HL-60 (cell line): ENCODE results near the gene TM4SF18.

Experiments used
- DNase-seq, 2 experiments: peaks; one replicate each; pipeline ENCODE4 v3.0.0-alpha.2; 2010 to 2020; ENCODE audit warnings: low read depth in 1 of 2, low spot score in 1 of 2
- H3K27ac ChIP-seq: fragments of 250-450 bp; sonication (Bioruptor Pico); replicated peaks from 2 replicates; pipeline ENCODE4 v1.5.1; 2020; ENCODE audit warnings: mild to moderate bottlenecking, moderate library complexity
- H3K27me3 ChIP-seq: fragments of 250-450 bp; sonication (Bioruptor Pico); 2 replicates; pipeline ENCODE4 v1.5.1; 2021; ENCODE audit warnings: mild to moderate bottlenecking, moderate library complexity; ENCODE audit not compliant: insufficient read depth, poor library complexity, severe bottlenecking
- H3K4me3 ChIP-seq: replicated peaks from 2 replicates; pipeline ENCODE4 v1.5.1; 2011; ENCODE audit warnings: mild to moderate bottlenecking, control low read depth, low read length; ENCODE audit not compliant: insufficient read depth
- GABPA ChIP-seq: IDR thresholded peaks from 2 replicates; pipeline ENCODE4 v1.6.1; 2012; ENCODE audit warnings: low read depth
- POLR2AphosphoS5 ChIP-seq: IDR thresholded peaks from 2 replicates; pipeline ENCODE4 v1.6.1; 2012; ENCODE audit warnings: low read depth
- SPI1 ChIP-seq: IDR thresholded peaks from 2 replicates; pipeline ENCODE4 v1.6.1; 2012; ENCODE audit warnings: low read depth, mild to moderate bottlenecking, borderline replicate concordance
- TF ChIP-seq, protein P1 (sequence below): IDR thresholded peaks from one replicate; pipeline ENCODE4 v1.5.1; 2011; ENCODE audit warnings: low read length, control low read depth, inconsistent platforms; ENCODE audit not compliant: insufficient read depth
- TF ChIP-seq, protein P2 (sequence below): IDR thresholded peaks from 2 replicates; pipeline ENCODE4 v1.6.1; 2012; ENCODE audit warnings: low read depth; ENCODE audit not compliant: insufficient replicate concordance

Gene TM4SF18

DNA sequence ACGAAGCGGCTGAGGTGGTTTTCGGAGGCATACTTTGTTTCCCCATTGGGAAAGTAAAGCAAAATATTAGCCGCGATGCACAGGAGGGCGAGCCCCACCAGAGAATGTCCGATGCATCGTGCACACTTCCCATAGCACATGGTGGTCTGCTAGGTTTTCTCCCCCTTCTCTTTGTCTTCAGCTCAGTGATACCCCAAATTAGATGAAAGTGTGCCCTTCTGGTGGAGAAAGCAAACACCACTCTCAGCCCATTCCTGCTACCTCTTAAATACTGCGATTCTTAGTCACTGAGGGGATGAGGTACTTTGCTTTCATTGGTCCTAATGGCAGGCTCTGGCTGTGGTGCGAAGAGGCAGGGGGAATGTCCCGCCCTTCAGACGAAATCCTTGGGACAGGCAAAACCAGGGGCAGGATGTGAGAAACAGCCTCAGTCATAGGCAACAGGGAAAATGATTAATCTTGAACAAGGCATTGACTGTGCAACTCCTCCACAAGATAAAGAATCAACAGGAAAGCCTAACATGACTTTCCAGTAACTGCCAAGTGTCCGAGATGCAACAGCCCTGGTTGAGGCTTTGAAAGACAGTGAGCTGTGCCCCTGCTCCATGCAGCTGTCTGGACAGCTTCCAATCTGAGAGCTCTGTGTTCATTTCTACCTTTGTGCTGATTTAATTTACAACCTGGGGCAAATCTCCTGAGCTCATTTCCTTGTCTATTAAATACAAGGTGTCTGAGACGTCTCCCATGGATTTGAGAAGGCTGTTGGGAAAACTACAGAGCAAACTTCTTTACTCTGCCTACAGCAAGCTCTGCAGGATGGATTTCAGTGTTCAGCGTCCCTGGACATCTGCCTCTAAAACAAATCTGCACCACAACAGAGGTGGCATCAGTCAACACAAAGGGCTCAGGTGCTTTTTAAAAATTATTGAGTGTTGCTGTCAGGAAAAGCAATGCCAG is 44.2 kb upstream of the TM4SF18 start, which contains the start of gene TM4SF1:
Gene TM4SF1 (minus strand): TSS at position 242 of the 957 bp plus-strand sequence. CDS start 102 bp downstream, at position 140.
- no peak within 1 kb of the TSS for H3K27ac ChIP-seq
- no peak within 1 kb of the TSS for H3K4me3 ChIP-seq
- TF ChIP-seq POLR2AphosphoS5: no peak
- TF ChIP-seq, protein P1, sequence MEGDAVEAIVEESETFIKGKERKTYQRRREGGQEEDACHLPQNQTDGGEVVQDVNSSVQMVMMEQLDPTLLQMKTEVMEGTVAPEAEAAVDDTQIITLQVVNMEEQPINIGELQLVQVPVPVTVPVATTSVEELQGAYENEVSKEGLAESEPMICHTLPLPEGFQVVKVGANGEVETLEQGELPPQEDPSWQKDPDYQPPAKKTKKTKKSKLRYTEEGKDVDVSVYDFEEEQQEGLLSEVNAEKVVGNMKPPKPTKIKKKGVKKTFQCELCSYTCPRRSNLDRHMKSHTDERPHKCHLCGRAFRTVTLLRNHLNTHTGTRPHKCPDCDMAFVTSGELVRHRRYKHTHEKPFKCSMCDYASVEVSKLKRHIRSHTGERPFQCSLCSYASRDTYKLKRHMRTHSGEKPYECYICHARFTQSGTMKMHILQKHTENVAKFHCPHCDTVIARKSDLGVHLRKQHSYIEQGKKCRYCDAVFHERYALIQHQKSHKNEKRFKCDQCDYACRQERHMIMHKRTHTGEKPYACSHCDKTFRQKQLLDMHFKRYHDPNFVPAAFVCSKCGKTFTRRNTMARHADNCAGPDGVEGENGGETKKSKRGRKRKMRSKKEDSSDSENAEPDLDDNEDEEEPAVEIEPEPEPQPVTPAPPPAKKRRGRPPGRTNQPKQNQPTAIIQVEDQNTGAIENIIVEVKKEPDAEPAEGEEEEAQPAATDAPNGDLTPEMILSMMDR: no peak
- TF ChIP-seq, protein P2, sequence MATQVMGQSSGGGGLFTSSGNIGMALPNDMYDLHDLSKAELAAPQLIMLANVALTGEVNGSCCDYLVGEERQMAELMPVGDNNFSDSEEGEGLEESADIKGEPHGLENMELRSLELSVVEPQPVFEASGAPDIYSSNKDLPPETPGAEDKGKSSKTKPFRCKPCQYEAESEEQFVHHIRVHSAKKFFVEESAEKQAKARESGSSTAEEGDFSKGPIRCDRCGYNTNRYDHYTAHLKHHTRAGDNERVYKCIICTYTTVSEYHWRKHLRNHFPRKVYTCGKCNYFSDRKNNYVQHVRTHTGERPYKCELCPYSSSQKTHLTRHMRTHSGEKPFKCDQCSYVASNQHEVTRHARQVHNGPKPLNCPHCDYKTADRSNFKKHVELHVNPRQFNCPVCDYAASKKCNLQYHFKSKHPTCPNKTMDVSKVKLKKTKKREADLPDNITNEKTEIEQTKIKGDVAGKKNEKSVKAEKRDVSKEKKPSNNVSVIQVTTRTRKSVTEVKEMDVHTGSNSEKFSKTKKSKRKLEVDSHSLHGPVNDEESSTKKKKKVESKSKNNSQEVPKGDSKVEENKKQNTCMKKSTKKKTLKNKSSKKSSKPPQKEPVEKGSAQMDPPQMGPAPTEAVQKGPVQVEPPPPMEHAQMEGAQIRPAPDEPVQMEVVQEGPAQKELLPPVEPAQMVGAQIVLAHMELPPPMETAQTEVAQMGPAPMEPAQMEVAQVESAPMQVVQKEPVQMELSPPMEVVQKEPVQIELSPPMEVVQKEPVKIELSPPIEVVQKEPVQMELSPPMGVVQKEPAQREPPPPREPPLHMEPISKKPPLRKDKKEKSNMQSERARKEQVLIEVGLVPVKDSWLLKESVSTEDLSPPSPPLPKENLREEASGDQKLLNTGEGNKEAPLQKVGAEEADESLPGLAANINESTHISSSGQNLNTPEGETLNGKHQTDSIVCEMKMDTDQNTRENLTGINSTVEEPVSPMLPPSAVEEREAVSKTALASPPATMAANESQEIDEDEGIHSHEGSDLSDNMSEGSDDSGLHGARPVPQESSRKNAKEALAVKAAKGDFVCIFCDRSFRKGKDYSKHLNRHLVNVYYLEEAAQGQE: no peak
- no peak for TF ChIP-seq GABPA
- TF ChIP-seq SPI1: no peak
- no peaks in the 10 kb centered on the region for H3K27me3 ChIP-seq
- DNase-seq: no peak

DNA sequence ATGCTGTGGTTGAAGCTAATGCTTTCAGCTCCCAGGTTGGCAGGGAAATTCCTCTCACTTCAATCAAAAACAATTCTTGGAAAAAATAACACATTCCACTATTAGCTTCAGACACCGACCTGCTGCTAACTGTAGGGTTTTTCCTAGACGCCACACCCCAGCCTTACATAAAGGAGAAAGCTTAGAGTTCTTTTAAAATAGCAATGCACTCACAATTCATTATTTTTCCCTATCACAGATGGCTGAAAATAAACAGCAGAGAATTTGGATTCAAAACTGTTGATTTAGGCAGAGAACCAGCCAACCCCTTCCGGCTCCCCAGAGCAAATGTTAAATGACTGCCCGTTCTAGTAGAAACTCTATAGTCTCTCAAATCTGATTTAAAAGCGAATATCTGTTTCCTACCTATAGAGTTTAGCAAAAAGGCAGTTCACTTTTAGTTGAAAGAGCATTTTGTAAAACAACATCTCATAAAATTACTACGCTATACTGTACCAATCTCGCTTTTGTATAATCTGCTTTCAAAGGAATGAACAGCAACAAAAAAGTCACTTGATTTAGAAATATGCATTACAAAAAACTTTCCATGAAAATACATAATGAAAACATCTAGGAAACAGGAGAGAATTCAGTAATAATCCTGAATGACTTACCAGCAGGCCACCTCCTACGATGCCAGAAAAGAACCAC is 43.4 kb upstream of the TM4SF18 start:
- TF ChIP-seq GABPA: no peak
- TF ChIP-seq, protein P1: no peak
- DNase-seq: no peak
- no peak overlapping the region for H3K27ac ChIP-seq
- no peaks in the 10 kb centered on the region for H3K27me3 ChIP-seq
- H3K4me3 ChIP-seq: no peak overlapping the region

DNA sequence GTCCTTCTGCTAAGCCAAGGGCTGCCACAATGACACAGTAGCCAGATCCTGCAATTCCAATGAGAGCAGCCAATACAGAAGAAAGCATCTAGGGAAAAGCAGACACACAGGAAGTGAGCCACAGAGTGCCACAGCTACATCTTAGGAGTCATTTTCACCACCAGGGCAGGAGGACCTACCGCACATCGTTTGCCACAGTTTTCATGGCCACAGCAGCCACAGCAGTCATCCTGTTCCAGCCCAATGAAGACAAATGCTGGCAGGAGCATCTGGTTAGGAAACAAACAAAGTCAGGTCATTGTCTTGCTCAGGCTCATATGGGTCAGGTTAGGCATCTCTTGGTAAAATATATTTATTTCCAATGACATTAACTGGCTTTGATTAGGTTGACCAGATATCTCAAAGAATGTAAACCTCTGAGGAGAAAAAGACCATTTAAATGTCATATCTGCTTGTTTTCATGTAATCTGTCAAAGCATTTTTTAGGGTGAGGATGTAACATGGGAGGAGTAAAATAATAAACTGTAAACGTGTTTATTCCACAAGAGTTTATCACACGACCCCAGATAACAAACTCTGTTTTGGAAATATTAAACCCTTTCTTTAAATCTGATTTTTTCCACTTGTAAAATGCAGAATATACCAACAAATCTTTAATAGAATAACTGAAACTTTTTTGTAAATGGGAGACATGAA is 42.2 kb upstream of the TM4SF18 start:
- TF ChIP-seq, protein P1: no peak
- TF ChIP-seq GABPA (no peak), POLR2AphosphoS5 (no peak), SPI1 (no peak)
- no peak for DNase-seq
- no peak overlapping the region for H3K4me3 ChIP-seq

DNA sequence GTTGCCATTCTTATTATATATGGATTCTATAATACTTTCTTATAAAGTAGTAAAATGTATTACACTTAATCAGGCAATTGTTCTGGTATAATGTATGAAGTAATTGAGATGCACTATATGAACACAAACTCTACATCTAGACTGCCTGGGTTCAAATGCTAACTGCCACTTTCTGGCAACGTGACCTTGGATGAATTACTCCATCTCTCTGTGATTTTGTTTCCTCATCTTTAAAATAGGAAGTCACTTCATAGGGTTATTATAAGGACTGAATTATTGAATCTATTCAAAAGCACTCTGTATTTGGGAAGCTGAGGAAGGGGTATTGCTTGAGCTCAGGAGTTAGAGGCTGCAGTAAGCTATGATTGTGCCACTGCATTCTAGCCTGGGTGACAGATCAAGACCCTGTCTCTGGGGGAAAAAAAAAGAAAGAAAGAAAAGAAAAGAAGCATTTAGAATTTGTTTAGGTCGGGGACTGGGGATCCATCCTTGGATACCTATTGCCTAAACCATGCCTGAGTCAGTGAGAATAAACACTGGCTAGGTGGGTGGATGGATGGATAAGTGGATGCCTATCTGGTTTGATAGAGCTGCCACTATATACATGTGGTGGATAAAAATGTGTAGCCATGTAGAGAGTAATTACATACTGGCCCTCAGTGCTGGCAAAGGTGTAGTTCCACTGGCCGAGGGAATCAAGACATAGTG is 41.5 kb upstream of the TM4SF18 start:
- no peak overlapping the region for H3K4me3 ChIP-seq
- no peaks in the 10 kb centered on the region for H3K27me3 ChIP-seq
- TF ChIP-seq POLR2AphosphoS5: no peak
- TF ChIP-seq, protein P1: no peak
- no peak for TF ChIP-seq GABPA
- no peak; the same call in 1 of the 2 replicates for TF ChIP-seq SPI1
- TF ChIP-seq, protein P2: no peak
- DNase-seq: no peak
- no peak overlapping the region for H3K27ac ChIP-seq

More for the DNA sequence above, 42.2 kb upstream of the TM4SF18 start:
- H3K27me3 ChIP-seq: no peaks in the 10 kb centered on the region
- no peak overlapping the region for H3K27ac ChIP-seq
